GM12872 (cell line): ENCODE results near the gene SUPT3H.

ENCODE experiments used
- CTCF ChIP-seq: IDR thresholded peaks from 3 replicates; pipeline ENCODE4 v1.5.1; 2011; ENCODE audit warnings: low read depth, mild to moderate bottlenecking, low read length, moderate library complexity; ENCODE audit not compliant: insufficient read depth

The SUPT3H gene

DNA sequence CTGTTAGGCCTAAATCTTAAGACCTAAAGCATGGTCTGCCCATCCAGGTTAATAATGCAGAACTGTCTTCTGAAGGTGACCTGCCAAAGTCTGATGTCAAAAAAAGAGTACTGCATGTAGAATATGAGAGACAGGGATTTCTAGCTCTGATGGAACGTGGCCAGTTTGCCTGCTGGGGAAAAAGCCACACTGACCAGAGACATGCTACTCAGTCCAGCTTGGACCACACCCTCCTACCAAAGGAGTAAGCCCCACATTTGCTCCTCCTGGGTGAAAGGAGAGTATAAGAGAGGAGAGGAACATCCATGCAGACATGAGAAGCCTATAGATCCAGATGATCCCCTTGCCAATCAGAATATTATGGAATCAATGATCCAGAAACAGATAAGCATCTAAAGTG lies 279.5 kb downstream of the SUPT3H start:
- TF ChIP-seq CTCF, result no peak

DNA sequence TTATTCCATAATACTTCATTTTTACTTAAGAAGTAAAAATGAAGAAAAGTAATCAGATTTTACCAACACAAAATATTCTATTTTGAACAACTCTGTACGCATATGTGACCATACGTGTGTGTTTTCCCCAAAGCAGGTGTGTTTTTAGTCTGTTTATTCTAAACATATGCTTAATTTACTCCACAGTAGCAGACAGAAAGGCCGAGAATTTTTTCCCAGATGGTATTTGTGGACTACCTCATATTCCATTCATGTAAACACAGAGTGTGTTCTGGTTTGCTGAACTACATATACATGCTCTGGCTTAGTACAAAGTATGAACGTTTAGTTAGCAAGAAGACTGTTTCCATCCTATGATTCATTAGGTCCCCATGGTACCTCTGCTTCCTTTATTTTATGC lies 282.9 kb downstream of the SUPT3H start:
- no peak for TF ChIP-seq CTCF

DNA sequence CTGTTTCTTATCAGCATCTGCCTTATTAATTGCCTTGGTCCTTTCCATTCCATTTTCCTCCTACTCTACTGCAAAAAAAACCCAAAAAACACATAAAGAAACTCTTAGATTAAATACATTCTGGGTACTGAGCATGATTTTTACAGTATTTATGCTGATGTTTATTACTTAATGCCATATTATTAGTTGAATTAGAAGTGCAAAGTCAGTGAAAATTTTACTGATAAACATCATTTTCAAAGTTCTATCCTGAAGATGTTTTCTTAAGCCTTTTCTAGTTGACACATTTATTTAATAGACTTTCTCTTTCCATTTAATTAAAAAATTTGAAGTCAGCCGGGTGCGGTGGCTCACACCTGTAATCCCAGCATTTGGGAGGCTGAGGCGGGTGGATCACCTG lies 285.6 kb downstream of the SUPT3H start:
- TF ChIP-seq CTCF, result no peak

DNA sequence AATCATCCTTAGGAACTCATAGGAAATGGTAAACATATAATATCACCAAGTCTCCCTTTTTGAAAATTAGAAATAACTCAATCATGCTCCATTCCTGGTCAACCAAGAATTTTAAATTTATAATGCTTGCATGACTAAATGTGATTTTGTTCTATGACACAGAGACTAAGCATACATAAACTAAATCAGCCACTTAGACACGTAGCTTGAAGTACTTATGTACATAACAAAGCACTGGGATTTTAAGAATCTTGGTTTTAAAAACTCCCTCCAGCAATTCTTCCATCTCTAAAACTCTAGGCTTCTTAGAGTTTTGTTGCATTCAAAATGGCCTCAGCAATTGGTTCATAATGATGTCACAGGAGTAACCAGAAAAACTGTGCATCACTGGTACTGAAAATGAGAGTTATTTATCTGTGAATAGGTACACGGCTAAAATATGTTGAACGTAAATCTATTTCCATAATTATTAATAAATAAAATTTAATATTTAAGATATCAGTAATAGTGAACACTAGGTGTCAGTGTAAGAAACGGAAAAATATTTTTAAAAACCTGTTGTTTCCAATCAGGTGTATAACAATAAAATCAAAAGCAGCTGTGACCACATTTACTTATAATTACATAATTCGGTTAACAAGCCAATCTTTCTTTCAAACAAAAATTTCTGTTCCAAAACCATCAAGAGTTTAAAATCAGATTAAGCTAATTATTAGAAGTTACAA lies 291.2 kb downstream of the SUPT3H start:
- no peak for TF ChIP-seq CTCF

DNA sequence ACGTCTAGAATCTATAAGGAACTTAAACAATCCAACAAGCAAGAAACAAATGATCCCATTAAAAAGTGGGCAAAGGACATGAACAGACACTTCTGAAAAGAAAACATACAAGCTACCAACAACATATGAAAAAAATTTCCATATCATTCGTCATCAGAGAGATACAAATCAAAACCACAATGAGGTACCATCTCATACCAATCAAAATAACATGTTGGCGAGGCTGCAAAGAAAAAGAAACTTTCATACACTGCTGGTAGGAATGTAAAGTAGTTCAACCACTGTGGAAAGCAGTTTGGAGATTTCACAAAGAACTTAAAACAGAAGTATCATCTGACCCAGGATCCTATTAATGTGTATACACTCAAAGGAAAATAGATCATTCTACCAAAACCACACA lies 293.5 kb downstream of the SUPT3H start:
- no peak for TF ChIP-seq CTCF

DNA sequence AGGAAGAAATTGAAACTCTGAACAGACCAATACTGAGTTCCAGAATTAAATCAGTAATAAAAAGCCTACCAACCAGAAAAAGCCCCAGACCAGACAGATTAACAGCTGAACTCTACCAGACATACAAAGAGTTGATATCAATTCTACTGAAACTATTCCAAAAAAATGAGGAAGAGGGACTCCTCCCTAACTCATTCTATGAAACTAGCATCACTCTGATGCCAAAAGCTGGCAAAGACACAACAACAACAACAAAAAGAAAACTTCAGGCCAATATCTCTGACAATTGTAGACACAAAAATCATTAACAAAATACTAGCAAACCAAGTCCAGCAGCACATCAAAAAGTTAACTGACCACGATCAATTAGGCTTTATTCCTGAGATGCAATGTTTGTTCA lies 295.6 kb downstream of the SUPT3H start:
- TF ChIP-seq CTCF, result no peak

DNA sequence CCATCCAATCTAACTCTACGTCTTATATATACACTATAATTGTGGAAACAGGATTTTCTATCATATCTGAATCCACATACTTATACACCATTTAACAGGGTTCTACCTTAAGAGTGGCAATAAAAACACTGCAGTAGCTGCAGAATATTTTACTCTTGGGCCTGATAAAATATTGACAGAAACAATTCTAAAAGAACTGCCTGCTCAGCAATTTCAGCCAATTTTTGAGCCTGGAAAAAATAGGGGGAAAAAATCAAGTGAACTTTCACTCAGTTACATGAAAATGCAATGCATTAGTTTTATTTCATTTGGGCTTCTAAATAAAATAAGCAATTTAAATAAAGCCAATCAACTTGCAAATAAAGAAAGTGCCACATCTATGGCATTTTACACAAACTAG lies 296.1 kb downstream of the SUPT3H start:
- TF ChIP-seq CTCF, result no peak

DNA sequence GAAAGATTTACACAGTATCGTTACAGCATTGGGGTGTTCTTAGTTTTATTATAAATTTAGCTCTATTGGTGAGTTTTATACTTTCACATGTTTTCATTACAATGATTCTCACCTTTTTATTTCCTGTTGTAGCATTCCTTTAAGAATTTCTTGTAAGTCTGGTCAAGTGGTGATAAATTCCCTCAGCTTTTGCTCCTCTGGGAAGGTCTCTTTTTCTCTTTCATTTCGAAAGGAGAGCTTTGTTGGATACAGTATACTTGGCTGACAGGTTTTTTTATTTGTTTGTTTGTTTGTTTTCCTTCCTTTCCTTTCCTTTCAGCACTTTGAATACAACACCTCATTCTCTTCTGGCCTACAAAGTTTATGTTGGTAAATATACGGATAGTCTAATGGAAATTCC lies 299.3 kb downstream of the SUPT3H start:
- TF ChIP-seq CTCF, result no peak
